GM23338 (cell line): ENCODE measurements around the gene VDAC1. TPM values are rescaled to one million over a fixed set of nuclear protein-coding genes. Genes with fewer than 3 reads are reported as not detected.
"Not testable (repeated sequence)": the region's sequence is repeated elsewhere in the genome, so short reads cannot be mapped to it uniquely, and the experiment has no call there.

Experiments
- ATAC-seq: fragments of 200-7000 bp; cut with Tn5 transposase; 3 replicates; pipeline ENCODE4 v1.9.1; 2020
- DNase-seq: peaks from one replicate; pipeline ENCODE4 v3.0.0-alpha.2; 2015; ENCODE audit warnings: low spot score
- H2AFZ ChIP-seq: fragments of 200-600 bp; sonication (generic); 2 replicates; pipeline ENCODE4 v1.8.0; 2016; ENCODE audit warnings: antibody characterized with exemption, mild to moderate bottlenecking, moderate library complexity
- H3F3A ChIP-seq: fragments of 200-600 bp; sonication (generic); replicated peaks from 2 replicates; pipeline ENCODE4 v1.8.0; 2017; ENCODE audit warnings: antibody characterized with exemption, mixed run types, low read depth
- H3K27ac ChIP-seq: fragments of 200-600 bp; sonication (generic); 2 replicates; pipeline ENCODE4 v1.6.1; 2016; ENCODE audit warnings: low read depth
- H3K27me3 ChIP-seq: fragments of 200-600 bp; sonication (generic); 2 replicates; pipeline ENCODE4 v1.8.0; 2016; ENCODE audit warnings: mild to moderate bottlenecking, mixed run types, moderate library complexity; ENCODE audit not compliant: insufficient read depth
- H3K36me3 ChIP-seq: fragments of 200-600 bp; sonication (generic); 2 replicates; pipeline ENCODE4 v1.8.0; 2016; ENCODE audit warnings: mild to moderate bottlenecking; ENCODE audit not compliant: insufficient read depth
- H3K4me1 ChIP-seq: fragments of 200-600 bp; sonication (generic); 2 replicates; pipeline ENCODE4 v1.8.0; 2016; ENCODE audit warnings: mild to moderate bottlenecking, moderate library complexity; ENCODE audit not compliant: insufficient read depth
- H3K4me2 ChIP-seq: fragments of 200-600 bp; sonication (generic); 2 replicates; pipeline ENCODE4 v1.7.1; 2017; ENCODE audit warnings: mixed run types
- H3K4me3 ChIP-seq: fragments of 200-600 bp; sonication (generic); 2 replicates; pipeline ENCODE4 v1.6.1; 2016; ENCODE audit warnings: mixed run types
- H3K79me2 ChIP-seq: fragments of 200-600 bp; sonication (generic); replicated peaks from 2 replicates; pipeline ENCODE4 v1.8.0; 2017; ENCODE audit warnings: mild to moderate bottlenecking; ENCODE audit not compliant: insufficient read depth
- H3K9me2 ChIP-seq: fragments of 200-600 bp; sonication (generic); 2 replicates; pipeline ENCODE4 v1.8.0; 2017; ENCODE audit not compliant: insufficient read depth
- H4K20me1 ChIP-seq: fragments of 200-600 bp; sonication (generic); replicated peaks from 2 replicates; pipeline ENCODE4 v1.8.0; 2017; ENCODE audit warnings: mild to moderate bottlenecking; ENCODE audit not compliant: insufficient read depth
- H3K27ac Mint-ChIP-seq: 2 replicates; pipeline ENCODE4 v1.8.0; 2020; ENCODE audit warnings: inconsistent platforms, mild to moderate bottlenecking, moderate library complexity, mixed read lengths
- H3K27me3 Mint-ChIP-seq: 3 replicates; pipeline ENCODE4 v1.8.0; 2022; ENCODE audit warnings: low read depth, mild to moderate bottlenecking, moderate library complexity, mixed read lengths, inconsistent platforms; ENCODE audit not compliant: insufficient read depth, poor library complexity
- H3K36me3 Mint-ChIP-seq: 3 replicates; pipeline ENCODE4 v1.8.0; 2021; ENCODE audit warnings: low read depth, mild to moderate bottlenecking, inconsistent platforms, moderate library complexity, mixed read lengths
- H3K4me1 Mint-ChIP-seq: 3 replicates; pipeline ENCODE4 v1.8.0; 2020; ENCODE audit warnings: mild to moderate bottlenecking, inconsistent platforms, mixed read lengths
- H3K4me3 Mint-ChIP-seq: 3 replicates; pipeline ENCODE4 v1.8.0; 2021; ENCODE audit warnings: moderate library complexity, mild to moderate bottlenecking, inconsistent platforms, mixed read lengths
- H3K9me3 Mint-ChIP-seq: 3 replicates; pipeline ENCODE4 v1.8.0; 2020; ENCODE audit warnings: moderate library complexity, mild to moderate bottlenecking, inconsistent platforms, mixed read lengths
- CREB1 ChIP-seq: fragments of 250-450 bp; sonication (Bioruptor Pico); IDR thresholded peaks from 2 replicates; pipeline ENCODE4 v1.5.0; 2020; ENCODE audit warnings: low read depth, mild to moderate bottlenecking, moderate library complexity
- EZH2phosphoT487 ChIP-seq: fragments of 200-600 bp; sonication (generic); IDR thresholded peaks from one replicate; pipeline ENCODE4 v1.8.1; 2018; ENCODE audit warnings: antibody characterized with exemption; ENCODE audit not compliant: unreplicated experiment
- STAT1 ChIP-seq: IDR thresholded peaks from one replicate; pipeline ENCODE4 v1.6.1; 2016; ENCODE audit warnings: antibody characterized with exemption; ENCODE audit not compliant: unreplicated experiment
- ZNF114 ChIP-seq: fragments of 250-450 bp; sonication (Bioruptor Pico); IDR thresholded peaks from 2 replicates; pipeline ENCODE4 v1.5.0; 2020; ENCODE audit warnings: mild to moderate bottlenecking, moderate library complexity
- ZNF331 ChIP-seq: fragments of 250-450 bp; sonication (Bioruptor Pico); IDR thresholded peaks from 2 replicates; pipeline ENCODE4 v1.5.0; 2020; ENCODE audit warnings: low read depth, mild to moderate bottlenecking, moderate library complexity
- polyA plus RNA-seq: library from polyadenylated mRNA; unstranded; fragments of >200 nt; fragmentation: Nextera tagmentation; extraction: Ambion mirVana; gene quantifications from 2 replicates; pipeline ENCODE4 v1.2.1, GENCODE V29; 2016
- total RNA-seq: library from RNA; depleted of rRNA; stranded (reverse); fragments of >200 nt; shearing (Covaris generic); gene quantifications from 2 replicates; pipeline ENCODE4 v1.2.3, GENCODE V29; 2014
- TF ChIP-seq, protein P1 (sequence below): fragments of 250-450 bp; sonication (Bioruptor Pico); IDR thresholded peaks from 2 replicates; pipeline ENCODE4 v1.5.0; 2020; ENCODE audit warnings: mild to moderate bottlenecking, moderate library complexity
- TF ChIP-seq, protein P2 (sequence below), 2 experiments: fragments of 200-600 bp in 1 of 2; sonication (generic) in 1 of 2; conservative IDR thresholded peaks; 2 replicates each; pipeline versions ENCODE4 v1.5.1 to v1.6.1; 2016 to 2017; ENCODE audit warnings: antibody characterized with exemption in 2 of 2, low read depth in 2 of 2, mild to moderate bottlenecking in 2 of 2, moderate library complexity in 1 of 2
- TF ChIP-seq, protein P3 (sequence below): IDR thresholded peaks from 2 replicates; pipeline ENCODE4 v1.6.1; 2016; ENCODE audit warnings: antibody characterized with exemption

The VDAC1 gene
- total and polyA plus RNA-seq, 2 experiments from 2014 or later: 300 to 329 TPM

DNA sequence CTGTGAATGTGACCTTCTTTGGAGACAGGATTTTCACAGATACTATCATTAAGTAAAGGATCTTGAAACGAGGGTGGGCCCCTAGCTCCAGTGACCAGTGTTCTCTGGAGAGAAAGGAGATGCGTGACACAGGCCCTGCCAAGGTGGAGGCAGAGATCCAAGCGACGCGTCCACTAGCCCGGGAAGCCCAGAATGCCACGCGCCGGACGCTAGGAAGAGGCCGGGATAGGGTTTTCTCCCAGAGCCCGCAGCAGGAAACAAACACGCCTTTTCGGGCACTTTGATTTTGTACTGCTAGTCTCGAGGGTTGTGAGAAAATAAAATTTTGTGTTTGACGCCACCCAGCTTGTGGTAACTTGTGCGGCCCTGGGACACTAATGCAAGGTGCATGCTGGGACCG, 29.6 kb upstream of the VDAC1 start (continued):
- TF ChIP-seq, protein P1, sequence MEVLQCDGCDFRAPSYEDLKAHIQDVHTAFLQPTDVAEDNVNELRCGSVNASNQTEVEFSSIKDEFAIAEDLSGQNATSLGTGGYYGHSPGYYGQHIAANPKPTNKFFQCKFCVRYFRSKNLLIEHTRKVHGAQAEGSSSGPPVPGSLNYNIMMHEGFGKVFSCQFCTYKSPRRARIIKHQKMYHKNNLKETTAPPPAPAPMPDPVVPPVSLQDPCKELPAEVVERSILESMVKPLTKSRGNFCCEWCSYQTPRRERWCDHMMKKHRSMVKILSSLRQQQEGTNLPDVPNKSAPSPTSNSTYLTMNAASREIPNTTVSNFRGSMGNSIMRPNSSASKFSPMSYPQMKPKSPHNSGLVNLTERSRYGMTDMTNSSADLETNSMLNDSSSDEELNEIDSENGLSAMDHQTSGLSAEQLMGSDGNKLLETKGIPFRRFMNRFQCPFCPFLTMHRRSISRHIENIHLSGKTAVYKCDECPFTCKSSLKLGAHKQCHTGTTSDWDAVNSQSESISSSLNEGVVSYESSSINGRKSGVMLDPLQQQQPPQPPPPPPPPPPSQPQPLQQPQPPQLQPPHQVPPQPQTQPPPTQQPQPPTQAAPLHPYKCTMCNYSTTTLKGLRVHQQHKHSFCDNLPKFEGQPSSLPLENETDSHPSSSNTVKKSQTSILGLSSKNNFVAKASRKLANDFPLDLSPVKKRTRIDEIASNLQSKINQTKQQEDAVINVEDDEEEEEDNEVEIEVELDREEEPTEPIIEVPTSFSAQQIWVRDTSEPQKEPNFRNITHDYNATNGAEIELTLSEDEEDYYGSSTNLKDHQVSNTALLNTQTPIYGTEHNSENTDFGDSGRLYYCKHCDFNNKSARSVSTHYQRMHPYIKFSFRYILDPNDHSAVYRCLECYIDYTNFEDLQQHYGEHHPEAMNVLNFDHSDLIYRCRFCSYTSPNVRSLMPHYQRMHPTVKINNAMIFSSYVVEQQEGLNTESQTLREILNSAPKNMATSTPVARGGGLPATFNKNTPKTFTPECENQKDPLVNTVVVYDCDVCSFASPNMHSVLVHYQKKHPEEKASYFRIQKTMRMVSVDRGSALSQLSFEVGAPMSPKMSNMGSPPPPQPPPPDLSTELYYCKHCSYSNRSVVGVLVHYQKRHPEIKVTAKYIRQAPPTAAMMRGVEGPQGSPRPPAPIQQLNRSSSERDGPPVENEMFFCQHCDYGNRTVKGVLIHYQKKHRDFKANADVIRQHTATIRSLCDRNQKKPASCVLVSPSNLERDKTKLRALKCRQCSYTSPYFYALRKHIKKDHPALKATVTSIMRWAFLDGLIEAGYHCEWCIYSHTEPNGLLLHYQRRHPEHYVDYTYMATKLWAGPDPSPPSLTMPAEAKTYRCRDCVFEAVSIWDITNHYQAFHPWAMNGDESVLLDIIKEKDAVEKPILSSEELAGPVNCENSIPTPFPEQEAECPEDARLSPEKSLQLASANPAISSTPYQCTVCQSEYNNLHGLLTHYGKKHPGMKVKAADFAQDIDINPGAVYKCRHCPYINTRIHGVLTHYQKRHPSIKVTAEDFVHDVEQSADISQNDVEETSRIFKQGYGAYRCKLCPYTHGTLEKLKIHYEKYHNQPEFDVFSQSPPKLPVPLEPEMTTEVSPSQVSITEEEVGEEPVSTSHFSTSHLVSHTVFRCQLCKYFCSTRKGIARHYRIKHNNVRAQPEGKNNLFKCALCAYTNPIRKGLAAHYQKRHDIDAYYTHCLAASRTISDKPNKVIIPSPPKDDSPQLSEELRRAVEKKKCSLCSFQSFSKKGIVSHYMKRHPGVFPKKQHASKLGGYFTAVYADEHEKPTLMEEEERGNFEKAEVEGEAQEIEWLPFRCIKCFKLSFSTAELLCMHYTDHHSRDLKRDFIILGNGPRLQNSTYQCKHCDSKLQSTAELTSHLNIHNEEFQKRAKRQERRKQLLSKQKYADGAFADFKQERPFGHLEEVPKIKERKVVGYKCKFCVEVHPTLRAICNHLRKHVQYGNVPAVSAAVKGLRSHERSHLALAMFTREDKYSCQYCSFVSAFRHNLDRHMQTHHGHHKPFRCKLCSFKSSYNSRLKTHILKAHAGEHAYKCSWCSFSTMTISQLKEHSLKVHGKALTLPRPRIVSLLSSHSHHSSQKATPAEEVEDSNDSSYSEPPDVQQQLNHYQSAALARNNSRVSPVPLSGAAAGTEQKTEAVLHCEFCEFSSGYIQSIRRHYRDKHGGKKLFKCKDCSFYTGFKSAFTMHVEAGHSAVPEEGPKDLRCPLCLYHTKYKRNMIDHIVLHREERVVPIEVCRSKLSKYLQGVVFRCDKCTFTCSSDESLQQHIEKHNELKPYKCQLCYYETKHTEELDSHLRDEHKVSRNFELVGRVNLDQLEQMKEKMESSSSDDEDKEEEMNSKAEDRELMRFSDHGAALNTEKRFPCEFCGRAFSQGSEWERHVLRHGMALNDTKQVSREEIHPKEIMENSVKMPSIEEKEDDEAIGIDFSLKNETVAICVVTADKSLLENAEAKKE (CRISPR knock-in tag): no peak

DNA sequence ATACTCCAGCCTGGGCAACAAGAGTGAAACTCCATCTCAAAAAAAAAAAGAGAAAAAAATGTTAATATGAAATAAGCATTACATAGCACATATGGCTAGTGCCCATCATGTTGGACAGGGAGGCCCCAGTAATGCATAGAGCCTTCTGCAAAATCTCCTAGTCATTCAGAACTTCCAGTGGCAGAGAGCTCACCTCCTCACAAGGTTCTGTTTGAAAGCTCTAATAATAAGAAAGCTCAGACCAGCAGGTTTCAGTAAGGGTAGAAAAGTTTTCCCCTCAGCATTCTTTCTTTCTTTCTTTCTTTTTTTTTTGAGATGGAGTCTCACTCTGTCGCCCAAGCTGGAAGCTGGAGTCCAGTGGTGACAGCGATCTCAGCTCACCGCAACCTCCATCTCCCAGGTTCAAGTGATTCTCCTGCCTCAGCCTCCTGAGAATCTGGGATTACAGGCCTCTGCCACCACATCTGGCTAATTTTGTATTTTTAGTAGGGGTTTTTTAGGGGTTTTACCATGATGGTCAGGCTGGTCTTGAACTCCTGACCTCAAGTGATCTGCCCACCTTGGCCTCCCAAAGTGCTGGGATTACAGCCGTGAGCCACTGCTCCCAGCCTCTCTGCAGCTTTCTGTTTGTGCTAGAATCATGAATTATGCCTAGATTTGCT, 25.7 kb upstream of the VDAC1 start:
- not testable (repeated sequence) for H2AFZ ChIP-seq, H3K9me3 Mint-ChIP-seq, H3K36me3 ChIP-seq, H3K27me3 Mint-ChIP-seq, H3K9me2 ChIP-seq, H3K36me3 Mint-ChIP-seq, H3K4me1 ChIP-seq, H3F3A ChIP-seq, H3K27ac ChIP-seq, H3K27ac Mint-ChIP-seq, H3K4me3 ChIP-seq, H3K4me3 Mint-ChIP-seq, DNase-seq, H3K4me2 ChIP-seq, H3K79me2 ChIP-seq, H4K20me1 ChIP-seq, ATAC-seq, H3K27me3 ChIP-seq, H3K4me1 Mint-ChIP-seq

DNA sequence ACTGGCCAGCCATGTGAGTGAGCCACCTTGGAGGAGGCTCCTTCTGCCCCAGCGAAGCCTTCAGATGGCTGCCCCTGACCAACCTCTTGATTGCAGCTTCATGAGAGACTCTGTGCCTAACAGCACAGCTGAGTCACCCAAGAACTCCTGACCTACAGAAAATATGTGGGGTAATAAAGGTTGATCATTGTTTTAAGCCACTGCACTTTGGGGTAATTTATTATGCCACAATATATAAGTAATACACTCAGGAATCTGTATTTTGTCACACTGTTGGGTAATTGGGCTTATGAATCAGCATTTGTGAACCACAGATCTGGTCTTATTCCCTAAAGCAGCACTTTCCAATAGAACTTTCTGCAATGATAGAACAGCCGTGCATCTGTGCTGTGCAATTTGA, 24.4 kb upstream of the VDAC1 start:
- no peak overlapping the region for H3K4me2 ChIP-seq
- DNase-seq: no peak
- H3K9me3 Mint-ChIP-seq: no peaks in the 10 kb centered on the region
- no peak for TF ChIP-seq CREB1
- no peak for TF ChIP-seq ZNF331 (CRISPR knock-in tag)
- no peak for TF ChIP-seq ZNF114 (CRISPR knock-in tag)
- TF ChIP-seq, protein P2, sequence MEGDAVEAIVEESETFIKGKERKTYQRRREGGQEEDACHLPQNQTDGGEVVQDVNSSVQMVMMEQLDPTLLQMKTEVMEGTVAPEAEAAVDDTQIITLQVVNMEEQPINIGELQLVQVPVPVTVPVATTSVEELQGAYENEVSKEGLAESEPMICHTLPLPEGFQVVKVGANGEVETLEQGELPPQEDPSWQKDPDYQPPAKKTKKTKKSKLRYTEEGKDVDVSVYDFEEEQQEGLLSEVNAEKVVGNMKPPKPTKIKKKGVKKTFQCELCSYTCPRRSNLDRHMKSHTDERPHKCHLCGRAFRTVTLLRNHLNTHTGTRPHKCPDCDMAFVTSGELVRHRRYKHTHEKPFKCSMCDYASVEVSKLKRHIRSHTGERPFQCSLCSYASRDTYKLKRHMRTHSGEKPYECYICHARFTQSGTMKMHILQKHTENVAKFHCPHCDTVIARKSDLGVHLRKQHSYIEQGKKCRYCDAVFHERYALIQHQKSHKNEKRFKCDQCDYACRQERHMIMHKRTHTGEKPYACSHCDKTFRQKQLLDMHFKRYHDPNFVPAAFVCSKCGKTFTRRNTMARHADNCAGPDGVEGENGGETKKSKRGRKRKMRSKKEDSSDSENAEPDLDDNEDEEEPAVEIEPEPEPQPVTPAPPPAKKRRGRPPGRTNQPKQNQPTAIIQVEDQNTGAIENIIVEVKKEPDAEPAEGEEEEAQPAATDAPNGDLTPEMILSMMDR (conservative IDR thresholded peaks at IDR 0.05; ENCODE audit: low read depth in 2 of 2): no peak
- TF ChIP-seq EZH2phosphoT487: no peak
- TF ChIP-seq STAT1: no peak
- TF ChIP-seq, protein P3, sequence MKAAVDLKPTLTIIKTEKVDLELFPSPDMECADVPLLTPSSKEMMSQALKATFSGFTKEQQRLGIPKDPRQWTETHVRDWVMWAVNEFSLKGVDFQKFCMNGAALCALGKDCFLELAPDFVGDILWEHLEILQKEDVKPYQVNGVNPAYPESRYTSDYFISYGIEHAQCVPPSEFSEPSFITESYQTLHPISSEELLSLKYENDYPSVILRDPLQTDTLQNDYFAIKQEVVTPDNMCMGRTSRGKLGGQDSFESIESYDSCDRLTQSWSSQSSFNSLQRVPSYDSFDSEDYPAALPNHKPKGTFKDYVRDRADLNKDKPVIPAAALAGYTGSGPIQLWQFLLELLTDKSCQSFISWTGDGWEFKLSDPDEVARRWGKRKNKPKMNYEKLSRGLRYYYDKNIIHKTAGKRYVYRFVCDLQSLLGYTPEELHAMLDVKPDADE: no peak

More for the DNA sequence above, 24.4 kb upstream of the VDAC1 start:
- Mint-ChIP-seq H3K4me3 (no peak overlapping the region), H3K36me3 (no peaks in the 10 kb centered on the region), H3K27ac (no peak overlapping the region), H3K4me1 (no peaks in the 10 kb centered on the region; the same call in 2 of the 3 replicates), H3K27me3 (peaks cover 5% of the 10 kb centered on the region)
- H3K27ac ChIP-seq: no peak overlapping the region
- H4K20me1 ChIP-seq: no peaks in the 10 kb centered on the region
- ATAC-seq: no peak
- no peaks in the 10 kb centered on the region for H3K79me2 ChIP-seq
- no peak overlapping the region for H3K4me3 ChIP-seq
- H3K36me3 ChIP-seq: no peaks in the 10 kb centered on the region
- H3K4me1 ChIP-seq: no peaks in the 10 kb centered on the region
- H3F3A ChIP-seq: no peaks in the 10 kb centered on the region
- H2AFZ ChIP-seq: no peak overlapping the region
- no peaks in the 10 kb centered on the region for H3K9me2 ChIP-seq
- no peaks in the 10 kb centered on the region for H3K27me3 ChIP-seq
